ENCODE results near the gene FDX1.
A peak's percentile ranks its signal among the peaks of the same experiment; 100 is the strongest.

Gene FDX1

DNA sequence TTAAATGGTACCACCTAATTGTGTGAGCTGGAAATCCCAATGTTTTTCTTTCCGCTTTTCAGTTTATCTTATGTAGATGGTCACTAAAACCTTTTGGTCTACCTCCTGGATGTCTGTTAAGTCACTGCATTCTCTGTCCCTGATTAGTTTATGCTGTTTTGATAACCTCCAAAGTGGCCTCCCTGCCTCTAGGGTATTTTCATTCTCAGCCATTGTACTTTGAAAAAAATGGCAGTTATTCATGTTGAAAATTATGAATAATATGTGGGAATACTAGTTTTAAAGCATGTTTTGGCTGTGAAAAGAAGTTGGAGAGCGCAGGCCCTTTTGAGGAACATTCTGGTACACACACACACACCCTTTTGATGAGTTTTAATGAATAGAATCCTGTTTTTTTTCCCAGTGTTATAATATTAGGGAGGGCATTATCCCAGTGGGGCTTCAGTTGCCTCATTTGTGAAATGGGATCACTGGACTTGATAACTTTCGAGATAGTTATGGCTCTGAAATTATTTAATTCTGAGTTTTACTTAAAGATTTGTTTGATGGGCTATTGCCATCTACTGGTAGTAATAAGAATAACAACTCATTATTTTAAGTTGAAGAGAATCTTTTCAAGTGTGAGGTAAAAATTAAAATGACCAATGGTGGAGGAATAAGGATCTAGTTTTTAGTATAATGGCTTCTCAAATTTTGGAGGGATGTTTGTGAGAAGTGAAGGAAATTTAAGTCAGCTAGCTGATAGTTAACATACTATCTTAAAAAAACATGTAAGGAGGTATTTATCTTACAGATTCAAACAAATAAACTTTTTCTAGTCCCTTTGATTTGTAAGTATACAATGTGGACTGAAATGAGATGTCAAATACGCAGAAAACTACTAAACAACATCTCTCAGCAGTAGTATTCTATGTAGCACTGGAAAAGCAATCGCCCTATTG, 3.9 kb downstream of the FDX1 start:
- DNase-seq (ENCODE audit: low read depth), result peak; percentile 14
- TF ChIP-seq, protein P1, sequence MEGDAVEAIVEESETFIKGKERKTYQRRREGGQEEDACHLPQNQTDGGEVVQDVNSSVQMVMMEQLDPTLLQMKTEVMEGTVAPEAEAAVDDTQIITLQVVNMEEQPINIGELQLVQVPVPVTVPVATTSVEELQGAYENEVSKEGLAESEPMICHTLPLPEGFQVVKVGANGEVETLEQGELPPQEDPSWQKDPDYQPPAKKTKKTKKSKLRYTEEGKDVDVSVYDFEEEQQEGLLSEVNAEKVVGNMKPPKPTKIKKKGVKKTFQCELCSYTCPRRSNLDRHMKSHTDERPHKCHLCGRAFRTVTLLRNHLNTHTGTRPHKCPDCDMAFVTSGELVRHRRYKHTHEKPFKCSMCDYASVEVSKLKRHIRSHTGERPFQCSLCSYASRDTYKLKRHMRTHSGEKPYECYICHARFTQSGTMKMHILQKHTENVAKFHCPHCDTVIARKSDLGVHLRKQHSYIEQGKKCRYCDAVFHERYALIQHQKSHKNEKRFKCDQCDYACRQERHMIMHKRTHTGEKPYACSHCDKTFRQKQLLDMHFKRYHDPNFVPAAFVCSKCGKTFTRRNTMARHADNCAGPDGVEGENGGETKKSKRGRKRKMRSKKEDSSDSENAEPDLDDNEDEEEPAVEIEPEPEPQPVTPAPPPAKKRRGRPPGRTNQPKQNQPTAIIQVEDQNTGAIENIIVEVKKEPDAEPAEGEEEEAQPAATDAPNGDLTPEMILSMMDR (IDR thresholded peaks at IDR 0.05; ENCODE audit: insufficient read depth, low read depth, low read length, missing control alignments), result peak; percentile 28
- no peak overlapping the region for H3K4me3 ChIP-seq (ENCODE audit: low read depth, low read length)

DNA sequence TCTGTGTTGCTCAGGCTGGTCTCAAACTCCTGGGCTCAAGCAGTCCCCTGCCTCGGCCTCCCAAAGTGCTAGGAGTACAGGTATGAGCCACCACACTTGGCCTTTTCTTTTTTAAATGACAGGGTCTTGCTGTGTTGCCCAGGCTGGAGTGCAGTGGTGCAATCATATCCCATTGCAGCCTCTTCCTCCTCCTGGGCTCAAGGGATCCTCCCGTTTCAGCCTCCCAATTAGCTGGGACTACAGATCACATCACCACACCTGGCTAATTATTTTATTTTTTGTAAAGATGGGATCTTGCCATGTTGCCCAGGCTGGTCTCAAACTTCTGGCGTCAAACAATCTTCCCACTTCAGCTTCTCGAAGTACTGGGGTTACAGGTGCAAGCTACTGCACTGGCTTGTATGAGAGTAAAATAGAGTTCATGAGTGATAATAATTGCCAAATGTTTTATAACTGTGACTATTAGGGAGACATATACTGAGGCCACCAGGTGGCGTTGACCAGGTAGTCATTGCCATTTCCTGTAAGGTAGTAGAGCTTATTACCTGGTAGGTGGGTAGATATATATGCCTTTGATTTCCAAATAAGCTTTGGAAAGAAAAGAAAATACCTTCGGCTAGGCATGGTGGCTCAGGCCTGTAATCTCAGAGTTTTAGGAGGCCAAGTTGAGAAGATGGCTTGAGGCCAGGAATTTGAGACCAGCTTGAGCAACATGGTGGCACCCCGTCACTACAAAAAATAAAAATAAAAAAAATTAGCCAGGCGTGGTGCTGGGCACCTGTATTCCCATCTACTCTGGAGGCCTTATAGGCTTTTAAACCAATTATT, 5.4 kb downstream of the FDX1 start:
- peak; percentile 44 for DNase-seq (ENCODE audit: low read depth)
- no peak overlapping the region for H3K4me3 ChIP-seq (ENCODE audit: low read depth, low read length)
- TF ChIP-seq, protein P1 (IDR thresholded peaks at IDR 0.05; ENCODE audit: insufficient read depth, low read depth, low read length, missing control alignments), result peak; percentile 46

GRCh38 chr11:110435780-110436717, 6.3 kb downstream of the FDX1 start:
- TF ChIP-seq, protein P1 (IDR thresholded peaks at IDR 0.05; ENCODE audit: insufficient read depth, low read depth, low read length, missing control alignments), result no peak
- DNase-seq (ENCODE audit: low read depth), result peak; percentile 22
- H3K4me3 ChIP-seq (ENCODE audit: low read depth, low read length), result no peak overlapping the region

- TF ChIP-seq, protein P1 (IDR thresholded peaks at IDR 0.05; ENCODE audit: insufficient read depth, low read depth, low read length, missing control alignments), result no peak
- no peak for DNase-seq (ENCODE audit: low read depth)
Measured at GRCh38 chr11:110438017-110438416, 8.3 kb downstream of the FDX1 start.

GRCh38 chr11:110445437-110445836, 15.7 kb downstream of the FDX1 start:
- H3K4me3 ChIP-seq (ENCODE audit: low read depth, low read length), result no peak overlapping the region
- no peak for DNase-seq (ENCODE audit: low read depth)
- TF ChIP-seq, protein P1 (IDR thresholded peaks at IDR 0.05; ENCODE audit: insufficient read depth, low read depth, low read length, missing control alignments), result no peak

More at GRCh38 chr11:110438017-110438416, 8.3 kb downstream of the FDX1 start:
- no peak overlapping the region for H3K4me3 ChIP-seq (ENCODE audit: low read depth, low read length)

DNA sequence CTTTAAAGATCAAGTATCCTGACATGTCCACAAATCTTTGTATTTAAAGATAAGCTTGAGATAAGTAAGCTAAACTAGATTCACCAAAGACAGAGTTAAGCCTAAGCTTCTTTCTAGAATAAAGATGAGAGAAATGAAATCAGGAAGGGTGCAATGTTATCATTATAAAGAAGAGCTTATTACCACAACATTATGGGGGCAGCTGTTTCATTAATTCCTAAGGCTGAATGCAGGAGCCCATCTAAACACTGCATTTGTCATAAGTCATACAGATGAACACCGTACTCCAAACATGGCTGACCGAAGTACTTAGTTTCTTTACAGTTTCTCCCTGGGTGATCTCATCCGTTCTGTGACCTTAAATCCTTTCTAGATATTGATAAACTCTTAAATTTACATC, 16.3 kb downstream of the FDX1 start:
- TF ChIP-seq, protein P1 (IDR thresholded peaks at IDR 0.05; ENCODE audit: insufficient read depth, low read depth, low read length, missing control alignments), result no peak
- DNase-seq (ENCODE audit: low read depth), result no peak
- no peak overlapping the region for H3K4me3 ChIP-seq (ENCODE audit: low read depth, low read length)

Measured in GM12865 (cell line).